Measurements from ENCODE around the gene HOTAIR.

Gene HOTAIR

GRCh38 chr12:54005853-54006558 lies 31.3 kb upstream of the HOTAIR start:
- Mint-ChIP-seq H3K9me3 (no peaks in the 10 kb centered on the region), H3K4me3 (peak overlapping the region; percentile 83), H3K27me3 (ENCODE audit: low read depth) (peaks cover 99% of the 10 kb centered on the region), H3K4me1 (ENCODE audit: low read depth) (peaks cover 13% of the 10 kb centered on the region), H3K27ac (no peak overlapping the region), H3K36me3 (ENCODE audit: low read depth) (no peaks in the 10 kb centered on the region)

- Mint-ChIP-seq H3K4me3 (no peak overlapping the region), H3K27me3 (ENCODE audit: low read depth) (peaks cover 98% of the 10 kb centered on the region), H3K9me3 (no peaks in the 10 kb centered on the region), H3K27ac (no peak overlapping the region), H3K36me3 (ENCODE audit: low read depth) (no peaks in the 10 kb centered on the region), H3K4me1 (ENCODE audit: low read depth) (peaks cover 12% of the 10 kb centered on the region)
Measured at GRCh38 chr12:54005531-54005852, 30.7 kb upstream of the HOTAIR start.

DNA sequence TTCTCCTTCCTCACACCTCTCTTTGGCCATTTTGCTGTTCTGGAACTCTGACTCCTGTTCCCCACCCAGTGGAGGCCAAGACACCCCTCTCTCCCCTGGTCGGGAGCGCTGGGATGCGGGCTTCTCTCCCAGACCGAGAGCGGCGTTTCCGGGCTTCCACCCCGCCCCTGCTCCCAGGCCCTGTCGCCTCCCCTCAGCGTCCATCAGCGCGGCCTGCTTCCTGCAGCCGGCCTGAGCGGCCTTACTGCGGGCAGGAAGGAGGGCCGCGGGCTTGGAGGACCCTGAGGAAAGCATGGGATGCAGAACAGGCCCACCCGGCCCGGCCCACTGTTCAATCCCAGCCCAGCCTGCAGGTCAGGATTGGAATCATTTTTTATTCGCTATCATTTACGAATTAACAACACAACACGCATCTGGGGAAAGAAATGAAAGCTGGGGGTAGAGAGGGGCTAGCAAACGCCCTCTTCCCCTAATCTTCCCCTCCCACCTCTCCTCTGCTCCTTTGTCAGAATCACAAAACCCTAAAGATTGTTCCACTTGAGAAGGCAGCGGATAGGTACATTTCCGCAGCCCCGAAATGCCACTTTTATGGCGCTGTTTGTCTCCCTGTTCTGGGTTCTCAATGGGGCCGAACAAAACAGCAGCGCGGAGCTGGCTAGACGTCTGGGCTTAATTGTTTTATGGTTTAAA lies 30.2 kb upstream of the HOTAIR start:
- Mint-ChIP-seq H3K36me3 (ENCODE audit: low read depth) (no peaks in the 10 kb centered on the region), H3K27ac (no peak overlapping the region), H3K9me3 (no peaks in the 10 kb centered on the region), H3K4me1 (ENCODE audit: low read depth) (peaks cover 12% of the 10 kb centered on the region), H3K4me3 (no peak overlapping the region), H3K27me3 (ENCODE audit: low read depth) (peaks cover 96% of the 10 kb centered on the region)

DNA sequence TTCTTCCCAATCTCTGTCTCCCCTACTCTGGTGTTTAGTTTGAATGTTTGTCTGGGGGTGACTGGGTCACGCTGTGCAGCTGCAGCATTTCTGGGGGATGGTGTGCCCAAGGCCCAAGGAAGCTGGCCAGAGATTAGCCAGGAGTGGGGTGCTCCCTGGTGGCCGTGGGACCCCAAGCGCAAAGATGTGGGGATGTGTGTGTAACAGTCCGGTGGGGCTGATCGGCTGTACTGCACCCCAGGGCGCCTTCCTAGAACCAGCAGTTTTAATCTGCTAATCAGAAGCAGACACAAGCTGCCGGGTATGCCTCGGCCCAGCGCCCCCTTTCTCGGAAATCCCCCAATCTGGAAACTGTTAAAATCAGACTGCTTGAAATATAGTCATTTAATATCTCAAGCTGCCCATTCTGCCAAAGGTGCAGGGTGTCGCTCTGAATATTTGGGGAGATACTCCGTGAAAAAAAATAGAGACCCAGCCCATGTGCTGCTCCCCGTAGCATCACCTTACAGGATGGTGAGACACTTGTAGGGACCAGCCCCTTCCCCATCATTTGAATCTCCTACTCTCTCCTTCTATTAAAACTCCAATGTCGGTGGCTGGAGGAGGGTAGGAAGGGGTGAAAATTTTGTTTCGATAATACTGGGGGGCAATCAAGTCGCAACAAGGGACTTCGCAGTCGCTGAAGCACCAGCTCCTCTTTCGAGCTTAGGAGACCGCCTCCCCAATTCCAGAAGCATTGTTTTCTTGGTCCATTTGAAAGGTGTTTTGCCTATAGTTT lies 29.5 kb upstream of the HOTAIR start:
- peaks cover 96% of the 10 kb centered on the region for H3K27me3 Mint-ChIP-seq (ENCODE audit: low read depth)

GRCh38 chr12:54003625-54004024 lies 28.9 kb upstream of the HOTAIR start:
- Mint-ChIP-seq H3K9me3 (no peaks in the 10 kb centered on the region), H3K4me1 (ENCODE audit: low read depth) (peaks cover 7% of the 10 kb centered on the region), H3K27me3 (ENCODE audit: low read depth) (peaks cover 97% of the 10 kb centered on the region), H3K27ac (no peak overlapping the region), H3K36me3 (ENCODE audit: low read depth) (no peaks in the 10 kb centered on the region), H3K4me3 (no peak overlapping the region)

More for the DNA sequence above, 29.5 kb upstream of the HOTAIR start:
- no peaks in the 10 kb centered on the region for H3K9me3 Mint-ChIP-seq
- peaks cover 9% of the 10 kb centered on the region for H3K4me1 Mint-ChIP-seq (ENCODE audit: low read depth)
- no peak overlapping the region for H3K27ac Mint-ChIP-seq
- H3K4me3 Mint-ChIP-seq = no peak overlapping the region
- H3K36me3 Mint-ChIP-seq (ENCODE audit: low read depth) = no peaks in the 10 kb centered on the region

DNA sequence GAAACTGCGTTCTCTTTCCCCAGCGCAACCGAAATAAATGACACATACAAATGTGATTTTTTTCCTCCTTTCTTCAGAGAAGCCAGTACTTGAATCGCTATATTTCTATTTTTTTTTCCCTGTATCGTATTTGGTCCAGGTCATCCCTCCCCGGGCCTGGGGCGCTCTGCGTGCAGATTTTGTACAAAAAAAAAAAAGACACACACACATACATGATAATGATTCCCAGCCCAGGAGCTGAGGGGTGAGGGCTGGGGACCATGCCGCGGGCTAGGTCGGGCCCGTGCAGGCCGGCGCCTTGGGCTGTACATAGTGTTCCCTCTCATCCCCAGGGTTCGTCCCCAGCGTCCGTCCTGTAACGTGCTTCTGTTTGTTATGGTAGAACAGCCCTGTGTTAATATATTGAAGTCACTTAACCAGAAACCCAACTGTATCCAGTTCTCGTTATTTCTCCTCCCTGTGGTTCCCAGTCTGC lies 28.2 kb upstream of the HOTAIR start:
- peaks cover 7% of the 10 kb centered on the region for H3K4me1 Mint-ChIP-seq (ENCODE audit: low read depth)
- no peaks in the 10 kb centered on the region for H3K9me3 Mint-ChIP-seq
- no peak overlapping the region for H3K27ac Mint-ChIP-seq
- H3K27me3 Mint-ChIP-seq (ENCODE audit: low read depth) = peaks cover 97% of the 10 kb centered on the region
- H3K36me3 Mint-ChIP-seq (ENCODE audit: low read depth) = no peaks in the 10 kb centered on the region
- no peak overlapping the region for H3K4me3 Mint-ChIP-seq

DNA sequence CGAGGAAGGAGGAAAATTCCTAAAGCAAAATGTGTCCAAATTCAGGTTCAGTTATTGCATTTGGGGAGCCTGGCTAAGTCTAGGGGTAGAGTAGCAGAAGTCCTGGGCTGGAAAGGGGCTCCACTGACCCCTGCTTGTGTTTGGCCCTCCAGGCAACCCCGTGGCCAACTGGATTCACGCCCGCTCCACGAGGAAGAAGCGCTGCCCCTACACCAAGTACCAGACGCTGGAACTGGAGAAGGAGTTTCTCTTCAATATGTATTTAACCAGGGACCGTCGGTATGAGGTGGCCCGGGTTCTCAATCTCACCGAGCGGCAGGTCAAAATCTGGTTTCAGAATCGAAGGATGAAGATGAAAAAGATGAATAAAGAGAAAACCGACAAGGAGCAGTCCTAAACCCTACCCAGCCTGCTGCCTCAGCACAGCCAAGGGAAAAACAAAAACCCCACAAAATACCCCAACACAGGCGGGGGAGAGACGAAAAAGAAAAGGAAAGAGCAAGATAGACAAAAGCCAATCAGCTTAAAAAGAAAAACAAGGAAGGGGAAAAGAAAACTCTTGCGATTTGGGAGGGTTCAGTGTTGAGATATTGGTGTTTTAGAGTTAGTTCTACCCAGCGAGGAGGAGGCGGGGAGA lies 27.6 kb upstream of the HOTAIR start:
- H3K4me1 Mint-ChIP-seq (ENCODE audit: low read depth) = peaks cover 11% of the 10 kb centered on the region
- H3K9me3 Mint-ChIP-seq = no peaks in the 10 kb centered on the region
- H3K4me3 Mint-ChIP-seq = no peak overlapping the region
- H3K27me3 Mint-ChIP-seq (ENCODE audit: low read depth) = peaks cover 97% of the 10 kb centered on the region
- H3K27ac Mint-ChIP-seq = peak overlapping the region; percentile 7
- no peaks in the 10 kb centered on the region for H3K36me3 Mint-ChIP-seq (ENCODE audit: low read depth)

DNA sequence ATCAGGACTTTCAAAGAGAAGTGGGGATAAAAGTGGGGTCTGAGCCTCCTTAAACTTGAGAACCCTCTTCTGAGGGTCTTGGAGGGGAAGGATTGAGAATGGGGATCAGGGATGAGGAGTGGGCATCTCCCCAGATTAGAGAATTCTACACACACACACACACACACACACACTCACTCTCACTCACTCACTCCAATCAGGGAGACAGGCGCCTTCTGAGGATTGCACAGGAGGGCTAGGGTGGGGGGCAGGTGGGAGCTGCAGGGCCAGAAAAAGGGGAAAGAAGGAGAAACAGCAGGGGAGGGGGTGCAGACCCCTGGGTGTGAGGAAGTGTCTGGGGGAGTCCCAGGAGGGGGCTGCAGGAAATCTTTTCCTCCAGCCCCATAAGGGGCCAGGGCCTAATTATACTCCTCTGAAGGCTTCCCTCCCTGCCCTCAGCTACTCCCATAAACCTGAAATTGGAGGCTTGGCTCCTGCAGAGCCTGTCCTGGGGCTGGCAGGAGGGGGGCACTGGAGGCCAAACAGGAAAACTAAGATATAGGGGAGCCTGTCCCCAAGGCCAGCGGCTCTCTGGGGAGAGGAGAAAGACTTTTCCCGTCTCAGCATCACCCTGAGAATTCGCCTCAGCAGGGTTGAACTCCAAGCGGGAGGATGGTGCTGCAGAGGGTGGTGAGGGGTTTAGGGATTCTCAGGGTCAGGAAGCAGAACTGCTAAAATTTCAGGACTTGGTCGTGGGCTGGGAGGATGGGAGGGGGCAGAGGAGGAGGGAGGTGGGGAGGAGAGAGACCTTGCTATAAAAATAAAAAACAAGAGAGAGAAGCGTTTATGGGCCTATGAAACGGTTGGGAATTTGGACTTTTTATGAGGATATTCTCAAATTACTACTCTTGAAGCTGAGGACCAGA lies 26.8 kb upstream of the HOTAIR start:
- Mint-ChIP-seq H3K27ac (peak overlapping the region; percentile 3), H3K36me3 (ENCODE audit: low read depth) (no peaks in the 10 kb centered on the region), H3K4me1 (ENCODE audit: low read depth) (peaks cover 8% of the 10 kb centered on the region), H3K4me3 (no peak overlapping the region), H3K27me3 (ENCODE audit: low read depth) (peaks cover 96% of the 10 kb centered on the region), H3K9me3 (no peaks in the 10 kb centered on the region)

DNA sequence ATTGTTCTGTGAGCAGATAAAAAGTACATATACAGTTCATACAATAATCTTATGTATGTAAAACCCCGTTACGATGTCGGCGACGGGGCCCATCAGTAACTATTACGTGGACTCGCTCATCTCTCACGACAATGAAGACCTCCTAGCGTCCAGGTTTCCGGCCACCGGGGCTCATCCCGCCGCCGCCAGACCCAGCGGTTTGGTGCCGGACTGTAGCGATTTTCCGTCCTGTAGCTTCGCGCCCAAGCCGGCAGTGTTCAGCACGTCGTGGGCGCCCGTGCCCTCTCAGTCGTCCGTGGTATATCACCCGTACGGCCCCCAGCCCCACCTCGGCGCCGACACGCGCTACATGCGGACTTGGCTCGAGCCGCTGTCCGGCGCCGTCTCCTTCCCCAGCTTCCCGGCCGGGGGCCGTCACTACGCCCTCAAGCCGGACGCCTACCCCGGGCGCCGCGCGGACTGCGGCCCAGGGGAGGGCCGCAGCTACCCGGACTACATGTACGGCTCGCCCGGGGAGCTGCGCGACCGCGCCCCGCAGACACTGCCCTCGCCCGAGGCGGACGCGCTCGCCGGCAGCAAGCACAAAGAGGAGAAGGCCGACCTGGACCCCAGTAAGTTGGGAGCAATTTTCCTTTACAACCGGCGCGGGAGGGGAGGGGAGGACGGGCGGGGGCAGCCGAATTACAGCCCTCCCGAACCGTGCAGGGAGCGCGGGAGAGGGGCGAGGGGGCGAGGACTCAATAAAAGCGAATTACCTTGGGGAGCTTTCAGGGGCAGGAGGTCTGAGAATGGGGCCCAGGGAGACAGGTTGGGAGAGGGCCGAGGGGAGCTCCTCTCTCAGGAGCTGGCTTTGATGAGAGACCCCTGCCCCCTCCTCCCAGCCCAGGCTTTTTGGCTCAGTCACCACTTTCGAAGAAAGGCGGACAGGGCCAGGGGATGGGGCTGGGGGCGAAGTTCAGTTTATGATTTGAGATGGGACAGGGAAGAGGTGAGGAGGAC lies 25.7 kb upstream of the HOTAIR start, which contains the start of gene HOXC9:
Gene HOXC9 (plus strand): TSS at position 46 of the 999 bp plus-strand sequence. CDS start 28 bp downstream, at position 74.
- Mint-ChIP-seq H3K36me3 (ENCODE audit: low read depth) (no peaks in the 10 kb centered on the region), H3K27me3 (ENCODE audit: low read depth) (peaks cover 96% of the 10 kb centered on the region), H3K27ac (peak within 1 kb of the TSS; percentile 20), H3K9me3 (no peaks in the 10 kb centered on the region), H3K4me1 (ENCODE audit: low read depth) (peaks cover 7% of the 10 kb centered on the region), H3K4me3 (no peak within 1 kb of the TSS)

DNA sequence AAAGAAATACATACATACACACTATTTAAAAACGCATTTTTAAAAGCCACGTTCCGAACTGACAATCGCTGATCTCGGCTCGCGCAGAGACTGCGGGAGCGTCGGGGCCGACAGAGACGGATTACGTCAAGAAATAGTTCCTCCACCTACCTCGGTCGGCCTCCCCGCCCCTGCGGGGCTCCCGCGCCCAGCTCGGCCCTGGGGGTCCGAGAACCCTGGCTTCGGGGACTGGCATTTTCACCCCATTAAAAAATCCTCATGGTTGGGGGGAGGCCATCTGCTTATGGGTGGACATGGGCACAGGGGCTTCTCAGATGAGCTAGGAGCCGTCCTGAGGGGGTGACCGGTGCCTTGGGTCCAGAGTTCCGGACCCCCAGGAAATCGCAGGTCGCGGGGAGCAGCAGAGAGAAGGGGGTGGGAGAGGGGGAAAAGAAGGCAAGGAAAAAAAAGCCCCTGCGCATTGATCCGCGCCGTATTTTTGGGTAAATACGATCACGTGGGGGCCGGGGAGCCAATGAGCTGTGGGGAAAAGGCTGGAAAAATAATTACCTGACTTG lies 24.9 kb upstream of the HOTAIR start:
- Mint-ChIP-seq H3K4me1 (ENCODE audit: low read depth) (peaks cover 13% of the 10 kb centered on the region), H3K27ac (peak overlapping the region; percentile 20), H3K4me3 (no peak overlapping the region), H3K9me3 (no peaks in the 10 kb centered on the region), H3K27me3 (ENCODE audit: low read depth) (peaks cover 96% of the 10 kb centered on the region), H3K36me3 (ENCODE audit: low read depth) (peaks cover 1% of the 10 kb centered on the region)

DNA sequence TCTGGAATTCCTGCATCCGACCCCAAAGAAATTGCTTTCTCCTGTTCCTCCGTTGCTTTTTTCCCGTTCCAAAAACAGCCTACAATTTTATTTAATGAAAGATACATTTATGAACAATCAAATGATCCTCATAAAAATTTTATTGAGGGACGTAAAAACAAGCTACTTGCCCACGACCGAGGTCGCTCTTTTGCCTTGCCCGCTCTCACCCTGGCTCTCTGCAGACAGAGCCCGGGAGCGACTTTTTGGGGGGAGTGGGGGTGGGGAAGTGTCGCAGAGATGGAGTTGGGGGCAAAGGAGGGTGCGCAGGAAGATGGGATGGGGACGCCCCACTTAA lies 24.1 kb upstream of the HOTAIR start:
- Mint-ChIP-seq H3K27ac (peak overlapping the region; percentile 20), H3K27me3 (ENCODE audit: low read depth) (peaks cover 96% of the 10 kb centered on the region), H3K36me3 (ENCODE audit: low read depth) (peaks cover 4% of the 10 kb centered on the region), H3K4me1 (ENCODE audit: low read depth) (peaks cover 15% of the 10 kb centered on the region), H3K4me3 (no peak overlapping the region), H3K9me3 (no peaks in the 10 kb centered on the region)

DNA sequence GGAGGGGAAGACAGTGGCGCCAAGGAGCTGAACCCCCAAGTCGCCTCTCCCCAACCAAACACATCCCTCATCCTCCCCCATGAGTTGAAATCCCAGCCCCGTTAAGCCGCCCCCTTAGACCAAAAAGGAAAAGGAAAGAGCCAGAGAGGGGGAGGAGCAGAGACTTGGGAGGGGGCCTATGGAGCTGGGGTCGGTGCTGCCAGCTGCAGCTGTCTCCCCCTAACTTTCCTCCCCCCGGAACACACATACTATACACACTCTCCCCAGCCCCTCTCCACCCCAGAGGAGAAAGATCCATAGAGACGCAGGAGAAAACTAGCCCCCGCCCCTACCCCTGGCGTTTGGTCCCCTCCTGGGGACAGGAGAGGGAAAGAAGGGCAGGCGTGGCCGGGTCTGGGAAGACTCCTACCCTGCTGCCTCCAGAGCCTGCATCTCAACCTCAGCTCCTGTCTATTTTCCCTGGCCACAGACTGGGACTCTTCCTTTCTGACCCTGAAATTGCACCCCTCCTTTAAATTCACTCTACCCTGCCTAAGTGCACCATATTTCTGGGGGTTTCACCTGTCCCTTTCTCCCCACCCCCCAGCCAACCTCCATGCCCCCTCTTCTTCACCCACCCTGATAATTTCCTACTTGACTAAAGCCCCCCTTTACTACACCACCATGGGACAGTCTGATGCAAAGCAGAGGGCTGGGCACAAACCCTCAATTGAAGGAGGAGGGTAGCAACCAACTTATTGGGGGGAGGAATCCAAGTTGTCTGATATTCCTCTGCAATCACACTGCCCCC lies 23.6 kb upstream of the HOTAIR start:
- Mint-ChIP-seq H3K27me3 (ENCODE audit: low read depth) (peaks cover 96% of the 10 kb centered on the region), H3K9me3 (no peaks in the 10 kb centered on the region), H3K4me3 (peak overlapping the region; percentile 14), H3K4me1 (ENCODE audit: low read depth) (peaks cover 15% of the 10 kb centered on the region), H3K36me3 (ENCODE audit: low read depth) (peaks cover 5% of the 10 kb centered on the region), H3K27ac (peak overlapping the region; percentile 20)

All from T-helper 1 cell treated with Interleukin-12 subunit alpha and Interleukin-12 subunit beta and Interleukin-4 antibody, amounts not matched to agents 30 μg/mL and 1 μg/mL, for 36 hours (primary cell).